Activated naive CD8-positive, alpha-beta T cell treated with anti-CD3 and anti-CD28 coated beads, Interleukin-2, amount 10 ng/mL, durations not matched to agents 7 days and 5 days (primary cell): Measurements from ENCODE around the gene SNPH. TPM values are rescaled to one million over a fixed set of nuclear protein-coding genes. Genes with fewer than 3 reads are reported as not detected.

Experiments
- ATAC-seq: fragments of 150-1000 bp; cut with Tn5 transposase; one replicate; pipeline ENCODE4 v1.10.0; 2021; ENCODE audit warnings: low read depth, moderate library complexity
- POLR2A ChIA-PET: fragments of 350-600 bp; sonication (Branson Sonifier 250); formaldehyde crosslinking; loops from one replicate; lab custom pipeline; 2021; ENCODE audit warnings: antibody characterized with exemption; lab: Charles Lee
- DNase-seq: peaks from one replicate; pipeline ENCODE4 v3.0.0; 2021
- H3K27ac Mint-ChIP-seq: one replicate; pipeline ENCODE4 v1.8.0; 2022; ENCODE audit warnings: mild to moderate bottlenecking, mixed read lengths
- H3K27me3 Mint-ChIP-seq: one replicate; pipeline ENCODE4 v1.8.0; 2022; ENCODE audit warnings: mild to moderate bottlenecking, moderate library complexity, mixed read lengths
- H3K36me3 Mint-ChIP-seq: one replicate; pipeline ENCODE4 v1.8.0; 2021; ENCODE audit warnings: mild to moderate bottlenecking, mixed read lengths
- H3K4me1 Mint-ChIP-seq: one replicate; pipeline ENCODE4 v1.8.0; 2021; ENCODE audit warnings: mixed read lengths
- H3K4me3 Mint-ChIP-seq: one replicate; pipeline ENCODE4 v1.8.0; 2022; ENCODE audit warnings: mild to moderate bottlenecking, moderate library complexity, mixed read lengths
- H3K9me3 Mint-ChIP-seq: one replicate; pipeline ENCODE4 v1.8.0; 2021; ENCODE audit warnings: mixed read lengths
- total RNA-seq, 2 experiments: library from RNA; stranded (reverse); gene quantifications; one replicate each; pipeline ENCODE4 v1.2.3, GENCODE V29; 2021

SNPH gene
- total RNA-seq, 2 experiments from 2014 or later = 8.8 to 9.7 TPM

DNA sequence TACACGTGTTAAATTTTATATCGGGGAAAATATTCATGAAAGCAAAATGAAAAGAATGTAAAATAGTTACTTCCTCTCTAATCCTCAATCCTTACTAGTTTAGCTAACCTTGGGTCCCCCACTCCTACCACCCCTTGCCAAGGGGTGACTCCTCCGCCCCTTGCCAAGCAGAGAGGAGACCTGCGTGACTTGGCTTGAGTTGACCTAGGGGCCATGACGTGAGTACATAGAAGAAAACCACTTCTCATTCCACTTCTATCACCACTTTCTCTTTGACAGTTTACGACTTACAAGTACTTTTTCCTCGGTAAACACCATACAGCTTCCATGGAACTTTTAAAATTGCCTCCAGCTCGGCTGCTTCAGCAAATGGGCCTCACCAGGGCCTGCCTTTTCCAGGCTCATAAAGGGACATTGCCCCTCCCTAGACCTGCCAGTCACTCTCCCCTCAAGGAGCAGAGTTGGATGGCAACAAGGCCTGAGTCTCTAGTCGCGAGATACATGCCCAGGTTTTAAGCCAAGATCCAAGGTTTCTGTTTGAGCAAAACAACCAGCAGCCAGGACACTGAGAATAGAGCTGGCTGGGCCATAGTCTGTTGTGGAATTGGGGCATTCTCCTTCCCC lies 32.9 kb downstream of the SNPH start:
- Mint-ChIP-seq H3K27ac (peak overlapping the region; percentile 32), H3K36me3 (peaks cover 14% of the 10 kb centered on the region), H3K4me3 (peak overlapping the region; percentile 16), H3K4me1 (peaks cover 28% of the 10 kb centered on the region), H3K9me3 (no peaks in the 10 kb centered on the region), H3K27me3 (no peaks in the 10 kb centered on the region)
- no peak for ATAC-seq
- no peak for DNase-seq
- POLR2A ChIA-PET = interaction anchor here (1.3 kb wide), 1 partner anchor 32 kb away, joined by 5 read pairs; no protein-coding TSS in a partner anchor

DNA sequence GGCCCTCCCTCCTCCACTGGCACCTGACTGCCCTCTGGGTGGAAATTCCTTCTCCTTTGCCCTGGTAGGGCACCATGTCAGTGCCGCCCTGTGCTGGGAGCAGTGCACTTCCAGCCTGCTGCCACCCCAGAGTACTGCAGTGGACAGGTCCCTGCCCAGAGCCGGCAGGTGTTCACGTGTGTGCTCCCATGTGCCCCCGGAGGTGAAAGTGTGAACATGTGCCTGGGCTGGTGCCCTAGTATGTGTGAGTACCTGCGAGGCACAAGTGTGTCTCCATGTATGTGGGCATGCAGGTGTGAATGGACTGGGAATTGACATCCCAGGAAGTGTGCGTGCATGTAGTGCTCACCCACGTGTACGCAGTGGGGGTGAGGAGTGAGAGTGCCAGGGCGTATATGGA lies 33.4 kb downstream of the SNPH start:
- peak overlapping the region; percentile 55 for H3K4me3 Mint-ChIP-seq
- peaks cover 14% of the 10 kb centered on the region for H3K36me3 Mint-ChIP-seq
- H3K4me1 Mint-ChIP-seq = peaks cover 28% of the 10 kb centered on the region
- ATAC-seq (no peak), DNase-seq (no peak)
- peak overlapping the region; percentile 32 for H3K27ac Mint-ChIP-seq
- no peaks in the 10 kb centered on the region for H3K27me3 Mint-ChIP-seq
- H3K9me3 Mint-ChIP-seq = no peaks in the 10 kb centered on the region
- POLR2A ChIA-PET = interaction anchor here (1.3 kb wide), 1 partner anchor 32 kb away, joined by 5 read pairs; no protein-coding TSS in a partner anchor

DNA sequence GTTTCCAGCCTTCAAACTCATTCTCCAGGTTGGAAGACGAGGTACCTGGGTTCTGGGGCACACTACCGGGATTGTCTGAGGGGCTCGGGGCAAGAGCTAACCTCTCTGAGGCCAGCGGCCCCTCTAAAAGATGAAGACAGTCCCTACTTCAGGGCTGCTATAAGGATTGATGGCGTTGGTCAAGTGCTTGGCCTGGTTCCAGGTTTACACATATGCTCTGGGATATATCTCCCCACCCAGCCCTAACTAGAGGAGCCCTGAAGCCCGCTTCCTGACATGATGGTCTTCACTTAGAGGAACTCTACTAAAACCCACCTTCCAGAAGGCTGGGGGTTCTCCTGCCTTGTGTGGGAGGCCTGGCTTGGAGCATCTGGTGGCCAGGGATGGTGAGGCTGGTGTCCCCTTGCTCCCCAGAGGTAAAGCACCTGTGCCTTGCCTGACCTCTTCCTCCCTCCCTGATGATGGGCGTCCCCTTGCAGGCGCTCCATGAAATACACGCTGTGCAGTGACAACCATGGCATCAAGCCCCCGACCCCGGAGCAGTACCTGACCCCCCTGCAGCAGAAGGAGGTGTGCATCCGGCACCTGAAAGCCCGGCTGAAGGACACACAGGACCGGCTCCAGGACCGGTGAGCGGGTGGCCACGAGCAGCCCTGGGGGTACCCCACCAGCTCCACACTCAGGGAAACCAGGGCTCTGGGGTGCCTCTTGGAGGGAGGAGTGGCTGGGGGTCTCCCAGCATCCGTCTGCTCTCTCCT lies 34.2 kb downstream of the SNPH start:
- H3K4me3 Mint-ChIP-seq = peak overlapping the region; percentile 86
- ATAC-seq (peak; percentile 6), DNase-seq (no peak)
- H3K36me3 Mint-ChIP-seq = peaks cover 14% of the 10 kb centered on the region
- H3K9me3 Mint-ChIP-seq = no peaks in the 10 kb centered on the region
- POLR2A ChIA-PET = interaction anchor here (0.7 to 1.7 kb wide), 7 partner anchors 14 to 166 kb away, joined by 3 to 12 read pairs (median 3); partner anchors contain the start of genes NSFL1C and SNPH
- H3K27ac Mint-ChIP-seq = peak overlapping the region; percentile 97
- H3K4me1 Mint-ChIP-seq = peaks cover 28% of the 10 kb centered on the region
- no peaks in the 10 kb centered on the region for H3K27me3 Mint-ChIP-seq

DNA sequence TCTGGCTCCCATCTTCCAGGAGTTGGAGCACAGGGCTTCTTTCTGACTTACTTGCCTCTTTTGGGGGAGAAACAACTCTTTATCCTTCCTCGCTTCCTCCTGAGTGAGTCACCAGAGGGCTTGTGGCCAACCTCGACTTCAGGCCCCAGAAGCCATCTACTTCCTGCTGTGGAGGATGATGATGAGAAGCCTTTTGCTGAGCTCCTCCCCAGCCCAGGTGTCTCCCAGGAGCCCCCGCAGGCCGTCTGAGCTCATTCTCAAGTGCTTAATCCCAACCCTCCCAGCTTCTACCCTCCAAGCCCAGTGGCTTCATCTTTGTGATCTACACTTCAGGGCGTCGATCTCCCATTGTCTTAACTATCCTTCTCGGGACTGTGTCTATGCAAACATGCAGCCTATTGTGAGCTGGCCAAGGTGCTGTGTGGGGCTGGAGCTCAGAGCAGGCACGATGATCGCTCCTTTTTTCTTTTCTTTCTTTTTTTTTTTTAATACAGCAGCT lies 35.0 kb downstream of the SNPH start:
- H3K4me3 Mint-ChIP-seq = peak overlapping the region; percentile 86
- DNase-seq = peak; percentile 75

DNA sequence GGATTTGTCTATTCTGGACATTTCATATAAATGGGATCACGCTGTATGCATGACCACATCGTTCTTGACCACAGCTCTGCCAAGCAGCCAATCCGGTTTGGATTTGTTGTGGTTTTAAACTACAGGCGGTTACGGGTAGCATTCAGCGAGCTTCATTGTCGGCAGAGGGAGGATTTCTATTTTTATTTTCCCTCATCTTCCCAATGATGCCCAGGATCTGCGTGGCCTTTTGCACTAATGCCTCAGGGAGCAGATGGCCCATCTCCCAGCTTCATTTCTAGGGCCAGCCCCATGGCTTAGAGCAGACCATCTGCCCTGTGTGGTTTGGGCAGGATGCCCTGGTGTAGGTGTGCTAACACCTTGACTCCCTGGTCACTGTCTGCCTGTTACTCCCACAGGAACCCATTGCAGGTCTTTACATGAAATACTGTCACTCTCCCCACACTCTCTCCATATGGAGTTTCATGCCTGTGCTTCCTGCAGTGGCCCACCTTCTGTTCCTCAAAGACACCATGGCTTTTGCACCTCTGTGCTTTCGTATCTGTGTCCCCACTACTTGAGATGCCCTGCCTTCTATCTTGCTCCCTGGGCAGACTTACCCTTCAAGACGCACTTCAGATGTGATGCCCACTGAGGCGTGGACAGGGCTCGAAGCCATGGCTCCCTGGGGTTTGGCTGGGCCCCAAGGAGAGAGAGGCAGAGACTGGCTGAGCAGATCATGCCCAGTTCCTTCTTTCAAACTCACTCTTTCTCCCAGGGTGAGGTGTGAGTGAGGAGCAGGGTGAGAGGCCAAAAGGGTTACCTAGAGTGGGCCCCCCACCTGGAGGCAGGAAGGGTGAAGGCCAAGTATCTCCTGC lies 36.8 kb downstream of the SNPH start:
- Mint-ChIP-seq H3K27me3 (no peaks in the 10 kb centered on the region), H3K4me3 (no peak overlapping the region), H3K4me1 (peaks cover 26% of the 10 kb centered on the region), H3K27ac (no peak overlapping the region), H3K36me3 (peaks cover 7% of the 10 kb centered on the region), H3K9me3 (no peaks in the 10 kb centered on the region)
- ATAC-seq (peak; percentile 11), DNase-seq (no peak)
- POLR2A ChIA-PET = no interaction called here

More for the DNA sequence above, 35.0 kb downstream of the SNPH start:
- H3K4me1 Mint-ChIP-seq = peaks cover 28% of the 10 kb centered on the region
- POLR2A ChIA-PET = interaction anchor here (0.7 to 1.7 kb wide), 9 partner anchors 11 to 166 kb away, joined by 3 to 12 read pairs (median 4); partner anchors contain the start of genes NSFL1C and SNPH
- no peaks in the 10 kb centered on the region for H3K27me3 Mint-ChIP-seq
- H3K27ac Mint-ChIP-seq = peak overlapping the region; percentile 97
- H3K9me3 Mint-ChIP-seq = no peaks in the 10 kb centered on the region
- peak; percentile 93 for ATAC-seq
- H3K36me3 Mint-ChIP-seq = peaks cover 10% of the 10 kb centered on the region

DNA sequence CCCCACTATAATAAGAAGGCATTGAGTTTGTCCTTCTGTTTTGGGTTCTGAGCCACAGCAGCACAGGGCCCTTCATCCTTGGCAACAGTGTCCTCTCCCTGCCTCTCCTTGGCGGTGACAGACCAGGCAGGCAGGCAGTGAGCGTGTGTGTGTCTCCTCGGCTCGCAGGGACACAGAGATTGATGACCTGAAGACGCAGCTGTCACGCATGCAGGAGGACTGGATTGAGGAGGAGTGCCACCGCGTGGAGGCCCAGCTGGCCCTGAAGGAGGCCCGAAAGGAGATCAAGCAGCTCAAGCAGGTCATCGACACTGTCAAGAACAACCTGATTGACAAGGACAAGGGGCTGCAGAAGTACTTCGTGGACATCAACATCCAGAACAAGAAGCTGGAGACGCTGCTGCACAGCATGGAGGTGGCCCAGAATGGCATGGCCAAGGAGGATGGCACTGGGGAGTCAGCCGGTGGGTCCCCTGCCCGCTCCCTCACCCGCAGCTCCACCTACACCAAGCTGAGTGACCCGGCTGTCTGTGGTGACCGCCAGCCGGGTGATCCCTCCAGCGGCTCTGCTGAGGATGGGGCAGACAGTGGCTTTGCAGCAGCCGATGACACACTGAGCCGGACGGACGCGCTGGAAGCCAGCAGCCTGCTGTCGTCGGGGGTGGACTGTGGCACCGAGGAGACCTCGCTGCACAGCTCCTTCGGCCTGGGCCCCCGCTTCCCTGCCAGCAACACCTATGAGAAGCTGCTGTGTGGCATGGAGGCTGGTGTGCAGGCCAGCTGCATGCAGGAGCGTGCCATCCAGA lies 38.8 kb downstream of the SNPH start:
- H3K4me1 Mint-ChIP-seq = peaks cover 12% of the 10 kb centered on the region
- no peaks in the 10 kb centered on the region for H3K27me3 Mint-ChIP-seq
- no peak for ATAC-seq
- peak overlapping the region; percentile 78 for H3K27ac Mint-ChIP-seq
- POLR2A ChIA-PET = no interaction called here
- H3K4me3 Mint-ChIP-seq = no peak overlapping the region
- peaks cover 4% of the 10 kb centered on the region for H3K36me3 Mint-ChIP-seq
- H3K9me3 Mint-ChIP-seq = no peaks in the 10 kb centered on the region
- no peak for DNase-seq

DNA sequence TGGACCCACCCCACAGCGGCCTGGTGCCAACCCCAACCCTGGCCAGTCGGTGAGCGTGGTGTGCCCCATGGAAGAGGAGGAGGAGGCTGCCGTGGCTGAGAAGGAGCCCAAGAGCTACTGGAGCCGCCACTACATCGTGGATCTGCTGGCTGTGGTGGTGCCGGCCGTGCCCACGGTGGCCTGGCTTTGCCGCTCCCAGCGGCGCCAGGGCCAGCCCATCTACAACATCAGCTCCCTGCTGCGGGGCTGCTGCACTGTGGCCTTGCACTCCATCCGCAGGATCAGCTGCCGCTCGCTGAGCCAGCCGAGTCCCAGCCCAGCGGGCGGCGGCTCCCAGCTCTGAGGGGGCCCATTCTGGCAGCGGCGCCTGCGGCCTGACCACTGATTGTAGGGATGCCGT lies 39.6 kb downstream of the SNPH start:
- DNase-seq (no peak), ATAC-seq (no peak)
- POLR2A ChIA-PET = no interaction called here
- H3K36me3 Mint-ChIP-seq = peaks cover 4% of the 10 kb centered on the region
- H3K27me3 Mint-ChIP-seq = no peaks in the 10 kb centered on the region
- no peak overlapping the region for H3K4me3 Mint-ChIP-seq
- peaks cover 9% of the 10 kb centered on the region for H3K4me1 Mint-ChIP-seq
- no peaks in the 10 kb centered on the region for H3K9me3 Mint-ChIP-seq
- H3K27ac Mint-ChIP-seq = peak overlapping the region; percentile 78

DNA sequence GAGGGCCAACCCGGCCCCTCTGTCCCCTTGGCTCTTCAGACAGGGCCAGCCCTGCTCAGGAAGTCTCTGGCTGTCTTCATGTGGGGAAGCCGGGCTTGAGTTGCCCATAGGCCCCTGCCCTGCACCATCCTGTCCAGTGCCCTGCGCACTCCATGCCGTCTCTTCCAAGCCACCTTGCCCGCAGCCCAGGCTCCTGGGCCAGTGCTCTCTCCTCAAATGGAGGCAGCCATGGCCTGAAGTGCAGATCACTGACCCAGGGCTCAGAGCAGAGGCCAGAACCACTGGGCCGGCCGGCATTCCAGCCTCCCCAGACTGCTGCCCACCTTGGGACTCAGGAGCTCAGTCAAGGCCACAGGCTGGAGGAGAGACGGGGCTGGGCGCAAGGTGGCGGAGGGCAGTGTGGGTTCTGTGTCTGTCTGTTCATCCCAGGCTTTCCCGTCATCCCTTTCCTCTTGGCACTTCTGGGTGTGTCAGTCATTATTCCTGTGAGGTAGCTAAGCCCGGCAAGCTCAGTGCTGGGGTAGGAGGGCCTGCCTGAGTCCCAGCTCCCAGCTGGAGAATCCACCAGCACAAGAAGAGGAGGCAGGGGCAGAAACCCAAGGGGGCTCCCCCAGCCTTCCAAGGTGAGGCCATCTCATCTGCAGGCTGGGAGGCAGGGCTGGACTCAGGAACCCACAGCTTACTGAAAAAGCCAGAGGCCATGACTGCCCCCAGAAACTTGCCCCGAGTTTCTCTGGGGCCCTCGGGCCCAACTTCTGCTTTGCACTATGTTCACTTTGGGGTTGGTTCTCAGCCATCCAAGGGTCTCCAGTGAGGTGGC lies 40.4 kb downstream of the SNPH start:
- H3K27me3 Mint-ChIP-seq = no peaks in the 10 kb centered on the region
- POLR2A ChIA-PET = no interaction called here
- H3K4me3 Mint-ChIP-seq = no peak overlapping the region
- peaks cover 2% of the 10 kb centered on the region for H3K4me1 Mint-ChIP-seq
- no peaks in the 10 kb centered on the region for H3K36me3 Mint-ChIP-seq
- no peak overlapping the region for H3K27ac Mint-ChIP-seq
- DNase-seq (no peak), ATAC-seq (no peak)
- no peaks in the 10 kb centered on the region for H3K9me3 Mint-ChIP-seq

DNA sequence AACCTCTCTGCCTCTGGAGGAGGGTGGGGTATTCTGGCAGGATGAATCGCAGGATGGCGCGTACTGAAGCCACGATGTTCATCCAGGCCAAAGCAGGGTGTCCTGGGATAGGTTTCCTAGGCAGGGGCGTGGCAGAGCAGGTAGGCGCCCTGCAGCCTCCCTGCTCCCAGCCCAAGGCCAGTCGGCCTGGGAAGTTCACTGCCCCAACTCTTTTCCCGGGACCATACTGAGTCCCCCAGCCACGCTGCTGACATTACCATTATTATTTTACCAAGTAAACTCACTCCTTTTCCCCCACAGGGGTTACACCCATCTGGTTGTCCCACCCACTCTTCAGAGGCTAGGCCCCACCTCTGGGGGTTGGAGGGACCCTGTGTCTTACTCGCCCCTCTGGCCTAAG lies 41.1 kb downstream of the SNPH start:
- H3K4me3 Mint-ChIP-seq = no peak overlapping the region
- ATAC-seq = no peak
- no peaks in the 10 kb centered on the region for H3K36me3 Mint-ChIP-seq
- H3K27me3 Mint-ChIP-seq = no peaks in the 10 kb centered on the region
- no peak for DNase-seq
- no peak overlapping the region for H3K27ac Mint-ChIP-seq
- H3K9me3 Mint-ChIP-seq = no peaks in the 10 kb centered on the region
- H3K4me1 Mint-ChIP-seq = peaks cover 2% of the 10 kb centered on the region
- POLR2A ChIA-PET = no interaction called here

DNA sequence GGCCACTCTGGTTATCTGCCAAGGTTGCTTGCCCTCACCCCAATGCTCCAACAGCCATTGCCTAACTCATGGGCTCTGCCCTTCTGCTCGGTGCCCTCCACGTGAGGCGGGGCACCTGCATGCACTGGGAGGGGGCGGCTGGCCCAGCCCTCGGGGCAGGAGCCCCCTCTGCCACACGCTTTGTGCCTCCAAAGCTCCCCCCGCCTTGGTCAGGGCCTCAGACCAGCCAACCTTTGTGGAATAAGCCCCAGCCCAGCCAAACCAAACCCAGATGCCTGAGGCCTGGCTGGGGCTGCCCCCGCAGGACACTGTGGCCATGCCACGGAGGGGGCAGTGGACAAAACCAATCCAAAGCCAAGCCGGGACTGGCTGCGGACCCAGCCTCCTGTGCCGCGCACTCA lies 41.5 kb downstream of the SNPH start:
- ATAC-seq = no peak
- H3K27me3 Mint-ChIP-seq = no peaks in the 10 kb centered on the region
- no peaks in the 10 kb centered on the region for H3K4me1 Mint-ChIP-seq
- no peaks in the 10 kb centered on the region for H3K9me3 Mint-ChIP-seq
- H3K4me3 Mint-ChIP-seq = no peak overlapping the region
- no peaks in the 10 kb centered on the region for H3K36me3 Mint-ChIP-seq
- DNase-seq = no peak
- no peak overlapping the region for H3K27ac Mint-ChIP-seq
- POLR2A ChIA-PET = no interaction called here

DNA sequence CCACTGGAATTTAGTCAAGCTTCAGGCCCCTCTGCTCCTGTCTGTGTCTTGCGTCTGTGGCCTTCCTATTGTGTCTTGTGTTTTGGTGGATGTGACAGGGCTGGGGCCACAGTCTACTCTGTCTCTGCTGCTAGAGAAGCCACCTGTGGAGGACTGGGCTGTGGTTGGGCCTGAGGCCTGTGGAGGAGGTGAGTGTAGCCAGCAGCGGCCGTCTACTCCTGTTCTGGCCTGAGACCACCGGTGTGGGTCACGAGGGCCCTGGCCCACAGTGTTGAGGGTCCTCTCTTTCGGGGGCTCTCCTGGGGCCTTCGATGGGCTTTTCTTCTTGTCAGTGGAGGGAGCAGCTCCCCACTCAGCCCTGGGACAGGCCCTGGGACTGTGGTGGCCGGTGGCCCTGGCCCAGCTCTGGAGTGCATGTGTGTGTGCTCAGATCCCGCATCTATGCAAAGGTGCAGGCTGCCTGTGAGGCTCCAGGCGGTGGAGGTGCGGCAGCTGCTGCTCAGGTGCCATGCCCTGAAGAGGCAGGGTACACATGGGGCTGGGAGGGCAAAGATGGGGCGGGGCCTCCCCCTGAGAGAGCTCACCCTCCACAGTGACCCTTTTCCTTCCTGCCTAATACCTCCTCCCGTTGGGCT lies 42.1 kb downstream of the SNPH start:
- Mint-ChIP-seq H3K27ac (no peak overlapping the region), H3K27me3 (no peaks in the 10 kb centered on the region), H3K36me3 (no peaks in the 10 kb centered on the region), H3K4me1 (no peaks in the 10 kb centered on the region), H3K9me3 (no peaks in the 10 kb centered on the region), H3K4me3 (no peak overlapping the region)
- POLR2A ChIA-PET = interaction anchor here (1.3 kb wide), 1 partner anchor 17 kb away, joined by 4 read pairs; no protein-coding TSS in a partner anchor
- no peak for DNase-seq
- no peak for ATAC-seq
